CD8-positive, alpha-beta memory T cell (primary cell): ENCODE results near the gene ANKRD33B. TPM values are rescaled to one million over a fixed set of nuclear protein-coding genes. Genes with fewer than 3 reads are reported as not detected.
"Not testable (repeated sequence)": the region's sequence is repeated elsewhere in the genome, so short reads cannot be mapped to it uniquely, and the experiment has no call there.

Source experiments
- CTCF ChIA-PET: fragments of 350-600 bp; sonication (Branson Sonifier 250); formaldehyde crosslinking; loops from one replicate; lab custom pipeline; 2021; ENCODE audit warnings: antibody characterized with exemption; lab: Charles Lee
- POLR2A ChIA-PET: fragments of 350-600 bp; sonication (Branson Sonifier 250); formaldehyde crosslinking; loops from one replicate; lab custom pipeline; 2021; ENCODE audit warnings: antibody characterized with exemption; lab: Charles Lee
- DNase-seq, 5 donors: peaks; one replicate each; pipeline versions ENCODE4 v3.0.0 to v3.0.0-alpha.2; 2020 to 2022; ENCODE audit warnings: mixed read lengths in 1 of 5
- H3K27ac ChIP-seq: one replicate; pipeline ENCODE4 v1.7.0; 2013; ENCODE audit warnings: low read depth, mild to moderate bottlenecking, low read length, moderate library complexity
- H3K27me3 ChIP-seq: 2 replicates; pipeline ENCODE4 v1.7.0; 2013; ENCODE audit warnings: low read length, mild to moderate bottlenecking; ENCODE audit not compliant: insufficient read depth, poor library complexity, severe bottlenecking
- H3K36me3 ChIP-seq: 2 replicates; pipeline ENCODE4 v1.7.0; 2013; ENCODE audit warnings: mild to moderate bottlenecking, low read length, moderate library complexity; ENCODE audit not compliant: insufficient read depth
- H3K4me1 ChIP-seq: 2 replicates; pipeline ENCODE4 v1.7.0; 2013; ENCODE audit warnings: mild to moderate bottlenecking, low read length, moderate library complexity; ENCODE audit not compliant: insufficient read depth
- H3K4me3 ChIP-seq: 2 replicates; pipeline ENCODE4 v1.7.0; 2013; ENCODE audit warnings: mild to moderate bottlenecking, low read length
- H3K9me3 ChIP-seq: 2 replicates; pipeline ENCODE4 v1.7.0; 2013; ENCODE audit warnings: mild to moderate bottlenecking, low read length
- H3K27ac Mint-ChIP-seq, 8 donors: one replicate each; pipeline ENCODE4 v1.8.0; 2020 to 2021; ENCODE audit warnings: mixed read lengths in 8 of 8, mild to moderate bottlenecking in 6 of 8, inconsistent platforms in 3 of 8, moderate library complexity in 3 of 8
- H3K27me3 Mint-ChIP-seq, 2 donors: one replicate each; pipeline ENCODE4 v1.8.0; 2020 to 2021; ENCODE audit warnings: mixed read lengths in 2 of 2, mild to moderate bottlenecking in 1 of 2, moderate library complexity in 1 of 2
- H3K36me3 Mint-ChIP-seq, 3 donors: one replicate each; pipeline ENCODE4 v1.8.0; 2020 to 2021; ENCODE audit warnings: mixed read lengths in 3 of 3, inconsistent platforms in 1 of 3, mild to moderate bottlenecking in 1 of 3
- H3K4me1 Mint-ChIP-seq, 3 donors: one replicate each; pipeline ENCODE4 v1.8.0; 2020 to 2021; ENCODE audit warnings: mixed read lengths in 3 of 3, inconsistent platforms in 1 of 3, mild to moderate bottlenecking in 1 of 3
- H3K4me3 Mint-ChIP-seq, 7 donors: one replicate each; pipeline ENCODE4 v1.8.0; 2020 to 2021; ENCODE audit warnings: mixed read lengths in 7 of 7, mild to moderate bottlenecking in 6 of 7, moderate library complexity in 4 of 7, inconsistent platforms in 2 of 7
- H3K9me3 Mint-ChIP-seq, 5 donors: one replicate each; pipeline ENCODE4 v1.8.0; 2020 to 2022; ENCODE audit warnings: mixed read lengths in 5 of 5, mild to moderate bottlenecking in 3 of 5, moderate library complexity in 2 of 5, inconsistent platforms in 1 of 5
- polyA plus RNA-seq: library from polyadenylated mRNA; unstranded; fragments of 300-500 nt; fragmentation: Illumina TruSeq; gene quantifications from one replicate; pipeline ENCODE4 v1.2.3, GENCODE V29; 2021
- total RNA-seq, 2 experiments: library from RNA; stranded (reverse); gene quantifications; one replicate each; pipeline ENCODE4 v1.2.3, GENCODE V29; 2021

The ANKRD33B gene
- total and polyA plus RNA-seq, 3 experiments from 2014 or later: 0.06 to 32.7 (median 29.6) TPM

DNA sequence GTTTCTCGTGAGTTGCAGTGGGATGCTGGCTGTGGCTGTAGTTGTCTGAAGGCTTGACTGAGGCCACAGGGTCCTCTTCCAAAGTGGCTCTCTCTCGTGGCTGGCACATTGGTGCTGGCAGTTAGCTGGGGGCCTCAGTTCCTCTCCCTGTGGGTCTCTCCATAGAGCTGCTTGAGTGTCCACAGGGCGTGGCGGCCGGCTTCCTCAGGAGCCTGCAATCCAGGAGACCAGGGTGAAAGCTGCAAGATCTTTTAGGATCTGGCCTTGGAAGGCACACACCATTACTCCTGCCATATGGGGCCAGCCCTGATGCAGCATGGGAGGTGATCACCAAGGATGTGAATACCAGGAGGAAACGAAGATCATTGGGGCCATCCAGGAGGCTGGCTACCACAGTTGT is 41.1 kb downstream of the ANKRD33B start:
- Mint-ChIP-seq H3K36me3 (peaks cover 0 to 3% (median 2%) of the 10 kb centered on the region in 3 donors), H3K9me3 (no peaks in the 10 kb centered on the region), H3K27me3 (peaks cover 8 to 15% of the 10 kb centered on the region in 2 donors), H3K4me1 (peaks cover 9 to 20% (median 19%) of the 10 kb centered on the region in 3 donors), H3K27ac (no peak overlapping the region), H3K4me3 (peak overlapping the region in 1 of 7 donors; percentile 11)
- DNase-seq: no peak
- H3K27ac ChIP-seq: no peak overlapping the region
- no peaks in the 10 kb centered on the region for H3K27me3 ChIP-seq
- ChIA-PET POLR2A (no interaction called here), CTCF (no interaction called here)
- no peaks in the 10 kb centered on the region for H3K9me3 ChIP-seq
- no peaks in the 10 kb centered on the region for H3K4me1 ChIP-seq
- no peak overlapping the region for H3K4me3 ChIP-seq
- no peaks in the 10 kb centered on the region for H3K36me3 ChIP-seq

DNA sequence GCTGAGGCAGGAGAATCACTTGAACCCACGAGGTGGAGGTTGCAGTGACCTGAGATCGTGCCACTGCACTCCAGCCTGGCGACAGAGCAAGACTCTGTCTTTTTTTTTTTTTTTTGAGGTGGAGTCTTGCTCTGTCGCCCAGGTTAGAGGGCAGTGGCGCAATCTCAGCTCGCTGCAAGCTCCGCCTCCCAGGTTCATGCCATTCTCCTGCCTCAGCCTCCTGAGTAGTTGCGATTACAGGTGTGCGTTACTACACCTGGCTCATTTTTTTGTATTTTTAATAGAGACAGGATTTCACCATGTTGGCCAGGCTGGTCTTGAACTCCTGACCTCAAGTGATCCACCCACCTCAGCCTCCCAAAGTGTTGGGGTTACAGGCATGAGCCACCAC is 42.8 kb downstream of the ANKRD33B start:
- CTCF ChIA-PET: interaction anchor here (1.1 kb wide), 1 partner anchor 323 kb away, joined by 3 read pairs; no protein-coding TSS in a partner anchor

DNA sequence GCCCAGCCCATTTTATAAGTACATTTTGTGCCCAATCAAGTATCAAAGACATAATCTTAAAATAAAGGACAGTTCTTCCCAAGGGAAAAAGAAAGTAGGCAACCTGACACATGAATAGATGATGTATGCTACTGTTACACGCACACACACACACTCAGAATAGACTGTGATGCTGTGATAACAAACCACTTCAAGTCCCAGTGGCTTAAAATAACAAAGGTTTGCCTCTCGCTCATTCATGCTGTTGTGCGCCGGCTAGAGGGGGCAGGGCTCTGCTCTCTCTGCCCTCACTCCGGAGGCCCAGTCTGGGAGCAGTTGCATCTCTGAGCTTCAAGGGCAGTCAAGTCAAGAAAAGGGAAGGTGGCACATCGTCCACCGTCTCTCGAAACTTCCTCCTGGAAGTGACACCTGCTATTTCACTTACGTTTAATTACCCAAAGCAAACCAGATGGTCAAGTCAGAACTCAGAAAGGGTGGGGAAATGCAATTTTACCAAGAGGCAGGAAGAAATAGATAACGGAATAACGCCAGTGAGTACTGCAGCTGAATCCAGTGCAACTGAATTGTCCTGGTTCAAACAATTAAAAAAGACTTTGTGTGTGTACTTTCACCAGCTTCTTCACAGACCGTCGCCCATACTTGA is 43.3 kb downstream of the ANKRD33B start:
- Histone ChIP-seq H3K27ac (peak overlapping the region; percentile 29), H3K27me3 (no peaks in the 10 kb centered on the region), H3K36me3 (no peaks in the 10 kb centered on the region), H3K4me1 (no peaks in the 10 kb centered on the region), H3K9me3 (no peaks in the 10 kb centered on the region), H3K4me3 (peak overlapping the region; percentile 3)
- H3K27ac Mint-ChIP-seq: no peak overlapping the region
- peaks cover 0 to 3% (median 2%) of the 10 kb centered on the region in 3 donors for H3K36me3 Mint-ChIP-seq
- H3K9me3 Mint-ChIP-seq: no peaks in the 10 kb centered on the region
- no peak for DNase-seq
- H3K4me3 Mint-ChIP-seq: peak overlapping the region in 1 of 7 donors; percentile 9
- CTCF ChIA-PET: no interaction called here
- POLR2A ChIA-PET: no interaction called here
- H3K4me1 Mint-ChIP-seq: peaks cover 5 to 9% (median 8%) of the 10 kb centered on the region in 3 donors
- H3K27me3 Mint-ChIP-seq: peaks cover 6 to 15% of the 10 kb centered on the region in 2 donors

More for the DNA sequence above, 42.8 kb downstream of the ANKRD33B start:
- peaks cover 8 to 15% of the 10 kb centered on the region in 2 donors for H3K27me3 Mint-ChIP-seq
- H3K36me3 ChIP-seq, DNase-seq, H3K4me1 ChIP-seq, H3K36me3 Mint-ChIP-seq, H3K9me3 ChIP-seq, H3K9me3 Mint-ChIP-seq, H3K4me3 Mint-ChIP-seq, H3K27ac Mint-ChIP-seq, H3K4me3 ChIP-seq, H3K27ac ChIP-seq, POLR2A ChIA-PET, H3K27me3 ChIP-seq: not testable (repeated sequence)
- peaks cover 6 to 11% (median 10%) of the 10 kb centered on the region in 3 donors for H3K4me1 Mint-ChIP-seq

DNA sequence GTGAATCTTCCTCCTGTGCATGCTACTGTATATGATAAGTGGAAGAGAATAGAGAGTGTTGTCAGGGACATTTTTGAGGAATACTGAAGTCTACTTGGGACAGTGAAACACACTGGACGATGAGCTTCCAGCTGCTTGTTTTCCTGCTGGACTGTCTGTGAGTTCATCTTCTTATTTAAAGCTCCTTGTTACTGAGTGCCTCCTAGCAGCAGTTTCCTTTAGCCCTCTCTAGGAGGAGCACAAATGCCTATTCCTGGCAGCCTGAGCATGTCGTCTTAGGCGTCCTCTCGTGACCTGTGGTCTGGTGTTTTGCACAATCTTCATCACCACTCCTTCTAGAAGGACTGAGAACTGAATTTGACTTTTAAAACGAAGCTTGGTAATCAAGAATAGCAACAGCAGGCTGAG is 43.8 kb downstream of the ANKRD33B start:
- Mint-ChIP-seq H3K27ac (no peak overlapping the region), H3K9me3 (no peaks in the 10 kb centered on the region), H3K4me1 (peaks cover 5 to 9% (median 8%) of the 10 kb centered on the region in 3 donors), H3K36me3 (peaks cover 0 to 3% (median 2%) of the 10 kb centered on the region in 3 donors), H3K27me3 (peaks cover 6 to 15% of the 10 kb centered on the region in 2 donors), H3K4me3 (no peak overlapping the region)
- H3K36me3 ChIP-seq: no peaks in the 10 kb centered on the region
- no peaks in the 10 kb centered on the region for H3K4me1 ChIP-seq
- no peak for DNase-seq
- no peaks in the 10 kb centered on the region for H3K9me3 ChIP-seq
- H3K4me3 ChIP-seq: peak overlapping the region; percentile 3
- H3K27ac ChIP-seq: peak overlapping the region; percentile 29
- H3K27me3 ChIP-seq: no peaks in the 10 kb centered on the region
- ChIA-PET POLR2A (no interaction called here), CTCF (no interaction called here)

DNA sequence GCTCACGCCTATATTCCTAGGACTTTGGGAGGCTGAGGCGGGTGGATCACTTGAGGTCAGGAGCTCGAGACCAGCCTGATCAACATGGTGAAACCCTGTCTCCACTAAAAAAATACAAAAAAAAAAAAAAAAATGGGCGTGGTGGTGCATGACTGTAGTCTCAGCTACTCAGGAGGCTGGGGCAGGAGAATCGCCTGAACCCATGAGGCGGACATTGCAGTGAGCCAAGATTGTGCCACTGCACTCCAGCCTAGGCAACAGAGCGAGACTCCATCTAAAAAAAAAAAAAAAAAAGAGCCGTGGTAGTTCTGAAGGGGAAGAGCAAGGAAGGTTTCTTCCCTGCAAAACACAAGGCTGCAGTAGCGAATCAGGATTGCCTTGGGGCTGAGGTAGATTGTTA is 44.2 kb downstream of the ANKRD33B start:
- H3K27me3 ChIP-seq, H3K4me3 ChIP-seq, H3K36me3 ChIP-seq, H3K4me3 Mint-ChIP-seq, H3K4me1 Mint-ChIP-seq, H3K36me3 Mint-ChIP-seq, H3K27ac Mint-ChIP-seq, DNase-seq, H3K9me3 ChIP-seq, H3K4me1 ChIP-seq, H3K9me3 Mint-ChIP-seq: not testable (repeated sequence)
- POLR2A ChIA-PET: interaction anchor here (0.7 kb wide), 1 partner anchor 213 kb away, joined by 3 read pairs; no protein-coding TSS in a partner anchor
- H3K27ac ChIP-seq: peak overlapping the region; percentile 31
- H3K27me3 Mint-ChIP-seq: peaks cover 6 to 15% of the 10 kb centered on the region in 2 donors
- CTCF ChIA-PET: interaction anchor here (1.6 kb wide), 1 partner anchor 20 kb away, joined by 6 read pairs; no protein-coding TSS in a partner anchor

DNA sequence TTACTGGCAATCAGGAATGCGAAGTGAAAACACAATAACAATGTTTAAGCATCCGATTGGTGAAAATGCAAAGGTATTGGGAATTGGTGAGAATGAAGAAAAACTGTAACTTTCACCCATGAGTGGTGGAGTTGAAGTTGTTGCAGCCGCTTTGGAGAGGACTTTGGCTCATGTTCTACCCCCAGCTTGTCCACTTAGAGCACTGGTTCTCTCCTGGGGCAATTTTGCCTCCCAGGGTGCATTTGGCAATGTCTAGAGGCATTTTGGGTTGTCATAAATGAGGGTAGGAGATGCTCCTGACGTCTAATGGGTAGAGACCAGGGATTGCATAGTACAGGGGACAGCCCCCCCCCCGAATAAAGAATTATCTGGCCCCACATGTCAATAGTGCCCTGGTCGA is 46.2 kb downstream of the ANKRD33B start:
- DNase-seq: no peak
- Histone ChIP-seq H3K4me1 (no peaks in the 10 kb centered on the region), H3K4me3 (no peak overlapping the region), H3K27ac (no peak overlapping the region), H3K36me3 (no peaks in the 10 kb centered on the region), H3K9me3 (no peaks in the 10 kb centered on the region), H3K27me3 (no peaks in the 10 kb centered on the region)
- Mint-ChIP-seq H3K9me3 (no peaks in the 10 kb centered on the region), H3K36me3 (peaks cover 0 to 3% (median 2%) of the 10 kb centered on the region in 3 donors), H3K4me1 (peaks cover 5 to 9% (median 8%) of the 10 kb centered on the region in 3 donors), H3K27me3 (peaks cover 9 to 15% of the 10 kb centered on the region in 2 donors), H3K4me3 (no peak overlapping the region), H3K27ac (no peak overlapping the region)
- POLR2A ChIA-PET: no interaction called here
- CTCF ChIA-PET: no interaction called here

DNA sequence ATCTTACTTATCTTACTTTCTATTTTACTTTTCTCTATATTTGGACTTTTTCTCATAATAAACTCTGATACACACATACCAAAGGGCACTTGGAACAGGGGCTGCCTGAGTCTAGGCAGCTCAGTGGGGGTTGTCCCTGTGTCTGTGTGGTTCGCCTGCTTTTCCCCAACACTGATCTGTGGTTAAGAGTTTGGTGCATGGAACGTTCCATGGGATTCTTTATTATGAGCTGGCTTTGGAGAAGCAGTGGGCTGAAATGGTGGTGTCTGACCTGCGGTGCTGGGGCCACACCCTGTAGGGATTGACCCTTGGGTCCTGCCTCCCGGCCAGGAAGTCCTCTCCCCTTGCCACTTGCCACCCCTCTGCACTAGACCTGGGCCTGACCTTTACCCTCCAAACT is 47.4 kb downstream of the ANKRD33B start:
- Histone ChIP-seq H3K4me1 (no peaks in the 10 kb centered on the region), H3K9me3 (no peaks in the 10 kb centered on the region), H3K4me3 (no peak overlapping the region), H3K27me3 (no peaks in the 10 kb centered on the region), H3K27ac (no peak overlapping the region), H3K36me3 (no peaks in the 10 kb centered on the region)
- POLR2A ChIA-PET: no interaction called here
- no peaks in the 10 kb centered on the region for H3K36me3 Mint-ChIP-seq
- peaks cover 9 to 10% of the 10 kb centered on the region in 2 donors for H3K27me3 Mint-ChIP-seq
- H3K9me3 Mint-ChIP-seq: no peaks in the 10 kb centered on the region
- H3K4me3 Mint-ChIP-seq: no peak overlapping the region
- peak overlapping the region in 1 of 8 donors; percentile 31 for H3K27ac Mint-ChIP-seq
- CTCF ChIA-PET: interaction anchor here (0.9 kb wide), 1 partner anchor 36 kb away, joined by 3 read pairs; no protein-coding TSS in a partner anchor
- no peak for DNase-seq
- H3K4me1 Mint-ChIP-seq: peaks cover 5 to 9% (median 8%) of the 10 kb centered on the region in 3 donors

DNA sequence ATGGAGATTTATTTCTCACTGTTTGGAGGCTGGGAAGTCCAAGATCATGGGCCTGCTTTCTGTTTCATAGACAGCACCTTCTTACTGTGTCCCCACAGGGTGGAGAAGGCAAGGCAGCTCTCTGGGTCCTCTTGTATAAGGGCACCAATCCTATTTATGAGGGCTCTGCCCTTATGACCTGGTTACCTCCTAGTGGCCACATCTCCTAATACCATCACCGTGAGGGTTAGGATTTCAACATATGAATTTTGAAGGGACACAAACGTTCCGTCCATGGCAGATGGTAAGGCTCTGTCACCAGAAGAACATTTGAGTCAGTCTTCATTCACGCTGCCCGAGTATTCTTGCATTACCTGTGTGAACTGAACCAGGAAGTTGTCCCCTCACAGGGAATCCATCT is 48.4 kb downstream of the ANKRD33B start:
- Histone ChIP-seq H3K4me1 (no peaks in the 10 kb centered on the region), H3K27me3 (no peaks in the 10 kb centered on the region), H3K27ac (no peak overlapping the region), H3K36me3 (no peaks in the 10 kb centered on the region), H3K9me3 (no peaks in the 10 kb centered on the region), H3K4me3 (no peak overlapping the region)
- no peak overlapping the region for H3K27ac Mint-ChIP-seq
- H3K36me3 Mint-ChIP-seq: no peaks in the 10 kb centered on the region
- DNase-seq: no peak
- POLR2A ChIA-PET: no interaction called here
- peaks cover 4 to 5% (median 4%) of the 10 kb centered on the region in 3 donors for H3K4me1 Mint-ChIP-seq
- H3K4me3 Mint-ChIP-seq: no peak overlapping the region
- peaks cover 5 to 6% of the 10 kb centered on the region in 2 donors for H3K27me3 Mint-ChIP-seq
- CTCF ChIA-PET: no interaction called here
- no peaks in the 10 kb centered on the region for H3K9me3 Mint-ChIP-seq
